Stimulated activated CD8-positive, alpha-beta memory T cell treated with anti-CD3 and anti-CD28 coated beads, Interleukin-2, amount 100 ng/mL, for 1 hour (primary cell): Measurements from ENCODE around the gene UBASH3B.
"Not testable (repeated sequence)": the region's sequence is repeated elsewhere in the genome, so short reads cannot be mapped to it uniquely, and the experiment has no call there.

ENCODE experiments used
- DNase-seq, 2 donors: peaks; one replicate each; pipeline ENCODE4 v3.0.0-alpha.2; 2020; ENCODE audit warnings: low read depth in 2 of 2

Gene UBASH3B

DNA sequence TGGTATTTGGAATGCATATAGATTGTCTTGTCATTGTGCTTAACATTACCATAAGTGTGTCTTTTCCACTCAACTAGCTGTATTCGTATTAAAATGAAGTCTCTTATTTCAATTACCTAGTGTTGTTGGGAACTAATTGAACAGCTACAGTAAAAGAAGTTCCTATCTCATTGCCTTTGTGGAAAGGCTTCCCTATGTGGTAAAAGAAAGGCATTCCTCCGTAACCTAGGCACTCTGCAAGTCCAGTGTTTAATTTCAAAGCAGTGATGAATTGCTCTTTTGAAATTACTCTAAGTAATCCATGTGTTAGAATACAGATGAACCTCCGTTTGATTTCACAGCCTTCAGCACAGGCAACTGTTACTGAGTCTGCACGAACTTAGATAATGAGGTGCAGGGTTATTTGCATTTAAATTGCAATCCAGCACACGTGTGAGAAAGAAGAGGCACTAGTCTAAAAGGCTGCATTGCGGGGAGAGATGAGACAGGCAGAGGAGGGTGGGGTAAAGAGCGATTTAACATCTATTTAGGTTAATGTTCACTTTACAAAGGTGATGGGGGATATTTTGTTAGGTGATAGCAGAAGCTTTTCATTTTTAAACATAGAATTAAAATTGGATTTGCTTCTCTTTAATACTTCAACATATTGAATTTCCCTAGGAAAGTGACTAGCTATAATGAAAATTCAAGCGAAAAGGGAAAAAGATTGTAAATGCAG, 157.8 kb downstream of the UBASH3B start:
- no peak for DNase-seq

DNA sequence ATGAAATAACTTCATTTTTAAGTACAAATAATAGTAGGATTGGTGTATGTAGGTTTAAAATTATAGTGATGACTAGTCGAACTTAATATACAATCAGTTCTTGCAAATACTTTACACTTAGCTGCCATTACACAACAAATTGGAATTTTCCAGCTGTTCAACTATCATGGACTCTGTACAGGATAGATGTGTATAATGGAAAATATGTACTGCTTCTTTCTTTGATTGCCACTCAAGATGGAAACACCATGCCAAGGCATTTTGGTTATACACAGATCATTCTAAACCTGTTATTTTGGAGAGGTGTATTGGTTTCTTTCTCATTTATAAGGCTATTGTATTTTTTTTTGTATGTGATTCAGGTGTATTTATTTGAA, 158.4 kb downstream of the UBASH3B start:
- no peak for DNase-seq

DNA sequence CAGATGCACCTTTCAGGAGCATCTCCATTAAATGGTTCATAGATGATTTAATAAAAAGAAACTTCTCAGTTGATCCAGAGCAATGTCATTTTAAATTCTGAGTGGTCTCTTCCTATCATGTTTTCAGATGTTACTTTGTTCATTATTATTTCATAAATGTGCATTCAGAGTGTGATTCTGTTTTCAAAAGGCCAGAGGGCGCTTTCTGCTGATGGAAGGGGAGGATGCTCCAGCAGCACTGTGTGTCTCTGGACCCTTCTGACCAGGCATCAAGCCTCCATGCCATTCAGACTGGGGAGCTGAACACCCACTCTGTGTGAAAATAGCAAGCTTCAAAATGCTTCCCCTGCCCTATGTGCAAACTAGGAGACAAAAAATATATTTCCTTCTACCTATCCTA, 158.9 kb downstream of the UBASH3B start:
- no peak for DNase-seq

DNA sequence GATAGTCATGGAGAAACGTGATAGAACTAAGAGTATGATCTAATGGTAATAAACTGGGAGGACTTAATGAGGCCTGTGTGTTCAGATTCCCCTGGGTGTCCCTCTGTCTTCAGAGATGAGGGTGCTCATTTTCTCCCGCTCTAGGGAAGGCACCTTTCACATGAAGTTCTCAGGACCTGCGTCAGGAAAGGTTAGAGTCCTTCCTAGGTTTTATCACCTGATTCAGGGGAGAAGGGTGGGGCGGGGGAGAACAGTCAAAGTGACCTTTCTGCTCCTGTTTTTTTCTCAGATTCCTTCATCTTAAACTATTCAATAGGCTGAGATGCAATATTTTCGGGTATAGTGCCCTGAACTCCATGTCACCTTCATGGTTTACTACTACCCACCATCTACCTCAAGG, 160.4 kb downstream of the UBASH3B start:
- no peak for DNase-seq

DNA sequence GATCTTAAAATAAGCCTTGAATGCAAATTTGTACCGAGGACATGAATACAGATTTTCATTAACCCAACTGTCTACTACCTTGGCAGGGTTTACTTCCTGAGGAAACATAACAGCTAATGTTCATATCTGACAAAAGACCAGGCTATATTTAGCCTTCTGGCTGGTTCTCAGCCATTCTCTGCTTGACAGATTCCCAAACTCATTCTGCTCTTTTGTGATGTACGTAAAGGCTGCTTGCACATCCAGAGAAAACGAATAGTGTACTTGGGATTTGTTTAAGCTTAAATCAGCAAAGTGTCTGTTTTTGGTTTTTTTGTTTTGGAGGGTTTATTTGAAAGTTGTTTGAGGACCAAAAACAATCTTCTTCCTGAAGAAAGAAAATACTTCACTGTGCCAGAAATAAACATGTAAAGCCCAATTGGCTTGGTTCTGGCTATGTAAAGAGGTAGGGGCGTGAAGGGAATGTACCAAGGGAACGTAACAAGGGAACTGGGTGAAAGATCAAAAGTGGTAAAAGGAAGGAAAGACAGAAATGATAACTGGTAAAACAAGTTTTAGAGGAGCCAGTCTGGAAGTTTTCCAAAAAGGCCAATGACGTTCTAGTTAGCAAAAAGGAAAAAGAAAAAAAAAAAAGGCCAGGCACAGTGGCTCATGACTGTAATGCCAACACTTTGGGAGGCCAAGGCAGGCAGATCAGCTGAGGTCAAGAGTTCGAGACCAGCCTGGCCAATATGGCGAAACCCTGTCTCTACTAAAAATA, 161.4 kb downstream of the UBASH3B start:
- no peak for DNase-seq

DNA sequence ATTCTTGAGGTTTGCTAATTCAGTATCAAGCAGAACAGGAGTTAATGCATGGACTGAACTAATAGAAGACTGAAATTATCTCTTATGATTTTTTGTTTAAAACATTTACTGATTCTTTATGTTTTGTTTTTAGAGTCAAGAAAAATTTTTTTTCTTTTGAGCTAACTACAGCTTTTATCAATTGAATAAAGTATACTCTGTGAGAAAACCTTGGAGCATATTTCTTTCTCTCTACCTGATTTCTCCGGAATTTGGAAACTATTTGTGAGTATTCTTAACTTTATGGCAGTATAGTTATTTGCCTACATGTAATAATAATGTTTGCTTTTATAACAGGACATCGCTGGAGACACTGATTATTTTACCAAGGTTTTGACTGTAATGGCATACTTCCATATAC, 164.6 kb downstream of the UBASH3B start:
- no peak for DNase-seq

DNA sequence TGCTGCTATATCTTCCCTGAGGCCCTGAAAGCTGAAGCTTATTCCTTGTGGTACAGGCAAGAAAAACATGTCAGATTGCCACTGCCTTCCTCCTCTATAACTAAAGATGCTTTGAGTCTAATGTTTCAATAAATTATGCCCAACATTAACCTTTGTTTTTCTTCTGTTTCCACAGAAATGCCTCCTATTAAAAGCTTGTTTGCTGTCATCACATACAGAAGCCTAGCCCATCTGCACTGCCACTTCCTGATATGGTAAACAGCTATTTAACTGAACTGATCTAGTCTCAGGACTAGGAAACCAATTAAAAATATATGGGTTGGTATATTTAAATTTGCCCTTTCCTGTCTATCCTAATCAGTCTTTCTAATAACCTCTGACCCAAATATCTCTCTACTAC, 165.6 kb downstream of the UBASH3B start:
- no peak for DNase-seq

DNA sequence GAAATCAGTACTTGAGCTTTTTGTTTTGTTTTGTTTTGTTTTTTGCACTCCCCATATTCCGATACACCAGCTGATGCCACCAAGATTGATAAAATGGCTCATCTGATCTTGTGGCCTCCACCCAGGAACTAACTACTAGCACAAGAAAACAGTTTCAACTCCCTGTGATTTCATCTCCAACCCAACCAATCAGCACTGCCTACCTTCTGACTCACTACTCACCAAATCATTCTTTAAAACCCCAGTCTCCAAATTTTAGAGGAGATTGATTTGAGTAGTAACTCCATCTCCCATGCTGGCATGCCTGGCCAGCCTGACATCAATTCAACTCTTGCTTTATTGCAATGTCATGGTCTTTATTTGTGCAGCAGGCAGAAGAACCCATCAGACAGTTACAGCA, 166.7 kb downstream of the UBASH3B start:
- no peak for DNase-seq

DNA sequence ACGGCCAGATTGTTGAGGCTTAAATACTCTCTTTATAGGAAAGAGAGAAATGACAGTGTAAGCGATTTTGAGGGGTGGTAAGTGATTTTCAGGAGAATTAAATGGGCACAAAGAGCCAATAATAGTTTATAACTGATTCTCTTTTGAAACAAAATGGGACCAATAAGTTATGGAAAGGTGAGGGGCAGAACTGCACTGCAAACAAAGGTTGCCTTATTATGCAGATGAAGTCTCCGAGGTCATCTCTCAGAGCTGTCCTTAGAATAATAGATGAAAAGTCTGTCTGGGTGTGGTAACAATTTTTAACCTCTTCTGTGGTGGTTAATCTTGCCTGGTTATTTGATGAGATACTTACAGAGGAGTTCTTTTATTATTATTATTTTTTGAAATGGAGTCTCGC, 168.0 kb downstream of the UBASH3B start:
- no peak for DNase-seq

DNA sequence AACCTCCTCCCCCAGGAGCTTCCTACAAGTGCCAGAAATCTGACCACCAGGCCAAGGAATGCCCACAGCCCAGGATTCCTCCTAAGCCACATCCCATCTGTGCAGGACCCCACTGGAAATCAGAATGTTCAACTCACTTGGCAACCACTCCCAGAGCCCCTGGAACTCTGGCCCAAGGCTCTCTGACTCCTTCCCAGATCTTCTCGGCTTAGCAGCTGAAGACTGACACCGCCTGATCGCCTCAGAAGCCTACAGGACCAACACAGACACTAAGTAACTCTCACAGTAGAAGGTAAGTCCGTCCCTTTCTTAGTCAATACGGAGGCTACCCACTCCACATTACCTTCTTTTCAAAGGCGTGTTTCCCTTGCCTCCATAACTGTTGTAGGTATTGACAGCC, 173.8 kb downstream of the UBASH3B start:
- DNase-seq = not testable (repeated sequence)

DNA sequence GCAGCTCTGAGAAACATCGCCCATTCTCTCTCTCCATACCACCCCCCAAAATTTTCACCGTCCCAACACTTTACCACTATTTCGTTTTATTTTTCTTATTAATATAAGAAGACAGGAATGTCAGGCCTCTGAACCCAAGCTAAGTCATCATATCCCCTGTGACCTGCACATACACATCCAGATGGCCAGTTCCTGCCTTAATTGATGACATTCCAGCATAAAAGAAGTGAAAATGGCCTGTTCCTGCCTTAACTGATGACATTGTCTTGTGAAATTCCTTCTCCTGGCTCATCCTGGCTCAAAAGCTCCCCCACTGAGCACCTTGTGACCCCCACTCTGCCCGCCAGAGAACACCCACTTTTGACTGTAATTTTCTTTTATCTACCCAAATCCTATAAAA, 176.8 kb downstream of the UBASH3B start:
- not testable (repeated sequence) for DNase-seq

DNA sequence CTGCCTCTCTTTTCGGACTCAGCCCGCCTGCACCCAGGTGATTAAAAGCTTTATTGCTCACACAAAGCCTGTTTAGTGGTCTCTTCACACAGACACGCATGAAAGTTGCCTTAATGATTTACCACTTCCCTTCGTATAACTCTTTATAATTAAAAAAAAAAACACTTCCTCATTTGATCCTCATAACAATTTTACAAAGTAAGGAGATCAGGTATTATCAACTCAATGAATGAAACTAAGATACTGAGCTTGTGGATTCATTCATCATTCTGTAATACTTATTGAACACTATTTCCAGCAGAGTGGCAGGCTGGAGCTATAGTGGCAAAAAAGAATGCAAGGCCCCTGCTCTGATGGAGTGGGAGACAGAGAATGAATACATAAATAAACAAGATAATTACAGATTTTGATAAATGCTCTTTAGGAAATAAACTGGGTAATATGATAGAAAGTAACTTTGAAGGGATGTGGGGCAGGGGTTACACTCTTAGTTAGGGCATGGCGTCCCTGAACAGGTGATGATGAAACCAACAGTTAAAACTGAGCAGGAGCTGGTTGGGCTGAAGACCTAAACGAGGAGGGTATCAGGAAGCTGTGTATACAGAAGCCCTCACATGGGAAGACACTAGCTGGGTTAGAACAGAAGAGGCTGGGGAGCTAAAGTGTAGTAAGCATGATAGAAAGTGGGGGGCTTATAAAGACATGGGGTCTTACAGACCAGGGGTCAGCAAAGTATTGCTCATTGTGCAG, 177.4 kb downstream of the UBASH3B start:
- DNase-seq = no peak

DNA sequence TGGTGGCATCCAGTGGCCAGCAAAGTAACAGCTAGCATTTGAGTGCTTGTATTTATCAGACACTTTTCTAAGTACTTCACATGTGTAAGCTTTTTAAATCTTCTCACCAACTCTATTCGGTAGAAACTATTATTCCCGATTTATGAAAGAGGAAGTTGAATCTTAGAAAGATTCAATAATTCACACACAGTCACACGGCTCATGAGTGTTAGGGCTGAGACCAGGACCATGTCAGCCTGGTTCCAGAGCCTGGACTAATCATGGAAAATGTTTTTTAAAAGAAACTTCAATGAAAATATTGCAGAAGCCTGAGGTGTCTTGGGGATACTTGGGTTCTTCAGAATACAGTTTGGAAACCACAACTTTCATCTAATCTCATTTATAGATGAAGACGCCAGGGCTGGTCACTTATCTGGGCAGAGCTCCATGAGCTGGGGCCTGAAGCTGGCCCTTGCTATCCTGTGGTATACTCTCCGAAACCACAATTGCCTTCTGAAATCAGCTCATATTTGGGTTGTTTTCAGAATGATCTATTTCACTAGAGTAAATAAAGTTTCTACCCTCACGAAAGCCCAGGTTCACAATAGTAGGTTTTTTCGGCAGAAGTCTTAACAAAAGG, 178.4 kb downstream of the UBASH3B start:
- DNase-seq = no peak

DNA sequence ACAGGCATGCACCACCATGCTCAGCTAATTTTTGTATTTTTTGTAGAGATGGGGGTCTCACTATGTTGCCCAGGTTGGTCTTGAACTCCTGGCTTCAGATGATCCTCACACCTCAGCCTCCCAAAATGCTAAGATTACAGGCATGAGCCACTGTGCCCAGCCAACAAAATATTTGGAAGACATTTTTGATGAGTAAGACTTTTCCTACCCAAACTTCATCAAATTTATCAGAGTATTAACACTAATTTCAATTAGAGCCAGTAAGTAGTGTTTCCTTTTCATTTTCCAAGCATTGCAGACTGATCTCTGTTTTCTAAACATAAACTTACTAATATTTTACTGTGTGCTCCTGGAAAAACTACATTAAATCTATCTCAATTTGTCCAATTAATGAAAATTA, 181.4 kb downstream of the UBASH3B start:
- no peak for DNase-seq

DNA sequence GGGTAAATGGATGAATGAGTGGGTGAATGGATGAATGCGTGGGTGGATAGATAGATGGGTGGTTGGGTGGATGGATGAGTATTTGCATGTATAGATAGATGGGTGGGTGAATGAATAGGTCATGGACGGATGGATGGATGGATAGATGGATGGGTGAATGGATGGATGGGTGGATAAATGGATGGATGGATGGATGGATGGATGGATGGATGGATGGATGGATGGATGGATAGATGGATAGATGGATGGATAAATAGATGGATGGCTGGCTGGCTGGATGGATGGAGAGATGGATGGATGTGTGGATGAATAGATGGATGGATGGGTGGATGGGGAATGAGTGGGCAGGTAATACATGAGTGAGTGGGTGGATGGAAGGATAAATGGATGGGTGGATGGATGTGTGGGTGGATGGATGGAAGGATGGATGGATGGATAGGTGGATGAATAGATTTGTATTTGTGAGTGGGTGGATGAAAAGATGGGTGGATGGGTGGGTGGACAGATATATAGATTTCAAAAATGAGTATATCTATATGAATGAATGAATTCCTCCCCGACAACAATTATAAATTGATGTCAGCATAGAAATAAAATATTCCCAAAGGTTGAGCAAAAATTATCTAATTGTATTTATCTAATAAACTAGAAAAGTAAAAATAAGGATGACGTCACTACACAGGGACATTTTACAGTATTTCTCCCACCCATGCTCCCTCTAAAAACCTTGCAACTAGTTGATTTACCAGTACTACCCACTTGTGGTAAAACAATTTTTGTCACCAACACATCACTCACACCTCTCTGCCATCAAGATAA, 182.2 kb downstream of the UBASH3B start:
- DNase-seq = no peak

DNA sequence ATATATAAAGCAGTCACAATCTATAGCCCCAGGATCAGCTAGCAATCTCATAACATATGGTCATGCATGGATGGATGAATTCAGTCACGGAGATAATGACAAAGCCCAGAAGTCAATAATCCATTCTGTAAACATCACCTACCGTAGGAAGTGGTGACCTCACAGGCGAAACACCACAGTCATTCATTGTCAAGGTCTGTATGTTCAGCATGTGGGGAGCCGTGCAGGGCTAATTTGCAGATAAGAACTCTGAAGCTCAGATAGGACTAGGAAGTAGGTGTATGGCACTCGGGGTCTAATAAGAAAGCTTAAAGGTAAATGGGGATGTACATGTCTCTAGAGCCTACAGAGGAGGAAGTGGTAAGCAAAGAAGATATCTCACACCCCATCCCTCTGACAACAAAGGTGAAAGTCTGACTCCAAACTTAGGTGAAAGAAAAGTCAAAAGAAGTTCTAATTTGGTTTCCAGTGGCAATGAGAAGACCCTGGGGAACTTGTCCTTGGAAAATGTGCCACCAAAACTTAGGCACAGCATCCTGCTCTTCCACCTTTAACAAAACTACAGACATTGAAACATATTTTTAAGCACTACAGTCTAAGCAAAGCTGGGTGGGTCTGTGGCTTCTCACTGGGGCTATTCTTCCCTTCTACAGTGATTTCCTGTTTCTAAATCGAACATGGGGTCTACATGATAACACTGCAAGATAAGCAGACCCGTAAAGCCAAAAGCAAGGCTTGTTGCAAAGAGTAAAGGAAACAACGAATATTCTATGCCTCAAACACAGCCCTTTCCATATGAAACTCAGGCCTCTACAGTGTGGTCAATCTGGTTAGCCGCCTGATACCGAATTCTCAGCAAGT, 188.0 kb downstream of the UBASH3B start:
- no peak for DNase-seq

DNA sequence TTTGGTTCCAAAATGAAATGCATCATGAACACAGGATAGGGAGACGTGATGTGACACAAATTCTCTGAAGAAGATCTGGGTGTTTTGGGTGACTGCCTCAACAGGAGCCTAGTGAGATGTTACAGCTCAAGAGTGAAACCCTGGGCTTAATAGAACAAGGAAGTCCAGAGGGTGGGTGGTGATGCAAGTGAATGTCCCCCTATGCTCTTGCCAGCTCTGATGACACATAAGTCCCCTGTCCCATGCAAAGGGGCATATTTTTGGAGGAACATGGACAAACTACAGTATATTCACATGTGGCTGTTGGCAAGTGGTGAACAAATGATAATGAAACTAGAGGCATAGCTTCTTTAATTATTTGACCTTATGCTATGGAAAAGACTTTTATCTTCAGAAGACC, 191.9 kb downstream of the UBASH3B start:
- no peak for DNase-seq

DNA sequence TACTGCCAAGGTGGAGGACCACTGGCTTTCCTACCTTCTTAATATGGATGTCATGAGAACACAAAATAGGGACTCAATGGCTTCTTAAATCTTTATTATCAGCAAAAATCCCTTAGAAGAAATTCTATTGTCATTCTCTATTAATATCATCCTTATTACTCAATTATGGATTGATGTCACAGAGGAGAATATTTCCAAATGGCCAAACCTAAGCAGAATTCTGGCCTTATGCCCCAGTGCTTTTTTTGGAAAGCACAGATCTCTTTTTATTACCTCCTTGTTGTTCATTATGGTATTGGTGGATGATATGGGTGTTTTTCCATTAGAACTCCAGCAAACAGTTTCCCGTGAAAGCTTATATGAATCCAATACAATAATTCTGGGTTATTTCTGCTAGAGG, 192.7 kb downstream of the UBASH3B start:
- no peak for DNase-seq

DNA sequence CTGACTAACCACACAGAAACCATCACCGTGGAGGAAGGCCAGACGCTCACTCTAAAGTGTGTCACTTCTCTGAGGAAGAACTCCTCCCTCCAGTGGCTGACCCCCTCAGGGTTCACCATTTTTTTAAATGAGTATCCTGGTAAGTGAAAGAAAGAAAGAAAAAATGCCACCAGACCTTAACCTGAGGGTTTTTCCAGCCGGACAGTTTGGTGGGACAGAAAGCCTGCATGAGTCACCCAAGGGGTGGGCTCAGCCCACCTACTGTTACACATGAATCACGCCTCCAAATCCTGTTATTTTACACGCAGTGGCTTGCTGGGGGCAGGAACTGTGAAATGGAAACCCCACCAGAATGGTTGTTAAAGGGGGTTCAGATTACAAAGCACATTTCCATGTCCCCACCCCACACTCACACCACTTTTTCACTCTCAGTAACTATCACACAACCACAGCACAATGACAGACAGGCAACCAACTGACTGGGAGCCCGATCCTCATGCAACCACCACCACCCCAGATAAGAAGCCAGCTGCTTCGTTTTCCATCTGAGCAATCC, 194.6 kb downstream of the UBASH3B start:
- no peak for DNase-seq

DNA sequence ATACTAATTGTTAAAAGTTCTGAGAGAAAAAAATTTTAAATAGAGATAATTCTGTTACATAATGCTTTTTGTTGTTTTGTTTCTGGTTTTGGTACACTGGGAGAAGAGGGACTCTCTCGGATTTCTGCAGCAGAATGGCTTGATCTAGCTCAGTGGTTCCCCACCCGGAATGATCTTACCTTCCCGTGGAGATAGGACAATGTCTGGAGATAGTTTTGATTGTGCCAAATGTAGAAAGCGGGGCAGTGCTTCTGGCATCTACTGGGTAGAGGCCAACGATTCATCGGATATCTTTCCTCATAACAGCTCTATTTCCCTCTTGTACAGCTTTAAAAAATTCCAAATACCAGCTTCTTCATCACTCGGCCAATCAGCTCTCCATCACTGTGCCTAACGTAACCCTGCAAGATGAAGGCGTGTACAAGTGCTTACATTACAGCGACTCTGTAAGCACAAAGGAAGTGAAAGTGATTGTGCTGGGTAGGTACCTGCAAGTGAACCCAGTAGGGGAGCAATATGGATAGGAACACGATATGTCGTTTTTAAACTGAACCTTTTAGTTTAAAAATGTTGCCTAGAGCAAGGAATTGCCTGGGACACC, 195.9 kb downstream of the UBASH3B start:
- DNase-seq = no peak
